OCI-LY3 (cell line): Measurements from ENCODE around the gene GMFB.

ENCODE experiments used
- CTCF ChIP-seq: fragments of 200-600, 300-600 bp; sonication (generic); IDR thresholded peaks from 2 replicates; pipeline ENCODE4 v1.5.1; 2014; ENCODE audit warnings: antibody characterized with exemption, low read length, low read depth
- EZH2phosphoT487 ChIP-seq: fragments of 200-600 bp; shearing (Covaris generic); IDR thresholded peaks from 2 replicates; pipeline ENCODE4 v1.6.1; 2018; ENCODE audit warnings: antibody characterized with exemption, mixed run types, low read depth

- TF ChIP-seq CTCF (no peak), EZH2phosphoT487 (no peak)
These were observed 9.3 kb upstream of the GMFB start for GRCh38 chr14:54498095-54498531.
